ENCODE measurements around the gene TRAPPC10.

TRAPPC10 gene

GRCh38 chr21:44084496-44085241, 72.6 kb downstream of the TRAPPC10 start:
- Histone ChIP-seq H3K9me3 (ENCODE audit: insufficient read depth, low read length) (no peaks in the 10 kb centered on the region), H3K36me3 (ENCODE audit: insufficient read depth, insufficient read length, low read length) (peaks cover 99% of the 10 kb centered on the region), H3K4me1 (ENCODE audit: insufficient read depth, insufficient read length) (no peaks in the 10 kb centered on the region), H3K4me3 (ENCODE audit: insufficient read length, low read depth) (no peak overlapping the region), H3K27me3 (ENCODE audit: insufficient read depth, insufficient read length) (no peaks in the 10 kb centered on the region), H3K9ac (ENCODE audit: insufficient read length, low read depth) (no peak overlapping the region)
- DNase-seq (ENCODE audit: low read depth, low spot score) = no peak
- TF ChIP-seq SUZ12 (IDR thresholded peaks at IDR 0.05; ENCODE audit: extremely low read depth, insufficient read depth, insufficient read length) (no peak), ZNF274 (IDR thresholded peaks at IDR 0.05; ENCODE audit: low read depth, low read length) (no peak), YY1 (IDR thresholded peaks at IDR 0.05; ENCODE audit: insufficient read depth, insufficient read length) (no peak)

- H3K36me3 ChIP-seq (ENCODE audit: insufficient read depth, insufficient read length, low read length) = peaks cover 99% of the 10 kb centered on the region
- no peaks in the 10 kb centered on the region for H3K9me3 ChIP-seq (ENCODE audit: insufficient read depth, low read length)
- TF ChIP-seq SUZ12 (IDR thresholded peaks at IDR 0.05; ENCODE audit: extremely low read depth, insufficient read depth, insufficient read length) (no peak), ZNF274 (IDR thresholded peaks at IDR 0.05; ENCODE audit: low read depth, low read length) (no peak), YY1 (IDR thresholded peaks at IDR 0.05; ENCODE audit: insufficient read depth, insufficient read length) (no peak)
- no peaks in the 10 kb centered on the region for H3K27me3 ChIP-seq (ENCODE audit: insufficient read depth, insufficient read length)
- no peak overlapping the region for H3K9ac ChIP-seq (ENCODE audit: insufficient read length, low read depth)
- no peaks in the 10 kb centered on the region for H3K4me1 ChIP-seq (ENCODE audit: insufficient read depth, insufficient read length)
- no peak overlapping the region for H3K4me3 ChIP-seq (ENCODE audit: insufficient read length, low read depth)
- DNase-seq (ENCODE audit: low read depth, low spot score) = no peak
Measured at GRCh38 chr21:44085491-44086321, 73.6 kb downstream of the TRAPPC10 start.

GRCh38 chr21:44086636-44087425, 74.7 kb downstream of the TRAPPC10 start:
- no peak for DNase-seq (ENCODE audit: low read depth, low spot score)
- Histone ChIP-seq H3K9me3 (ENCODE audit: insufficient read depth, low read length) (no peaks in the 10 kb centered on the region), H3K4me1 (ENCODE audit: insufficient read depth, insufficient read length) (no peaks in the 10 kb centered on the region), H3K36me3 (ENCODE audit: insufficient read depth, insufficient read length, low read length) (peaks cover 94% of the 10 kb centered on the region), H3K9ac (ENCODE audit: insufficient read length, low read depth) (no peak overlapping the region), H3K4me3 (ENCODE audit: insufficient read length, low read depth) (no peak overlapping the region), H3K27me3 (ENCODE audit: insufficient read depth, insufficient read length) (no peaks in the 10 kb centered on the region)
- TF ChIP-seq ZNF274 (IDR thresholded peaks at IDR 0.05; ENCODE audit: low read depth, low read length) (no peak), YY1 (IDR thresholded peaks at IDR 0.05; ENCODE audit: insufficient read depth, insufficient read length) (no peak), SUZ12 (IDR thresholded peaks at IDR 0.05; ENCODE audit: extremely low read depth, insufficient read depth, insufficient read length) (no peak)

GRCh38 chr21:44087426-44088400, 75.6 kb downstream of the TRAPPC10 start:
- H3K36me3 ChIP-seq (ENCODE audit: insufficient read depth, insufficient read length, low read length) = peaks cover 94% of the 10 kb centered on the region

GRCh38 chr21:44088401-44088780, 76.3 kb downstream of the TRAPPC10 start:
- H3K36me3 ChIP-seq (ENCODE audit: insufficient read depth, insufficient read length, low read length) = peaks cover 94% of the 10 kb centered on the region
- H3K9me3 ChIP-seq (ENCODE audit: insufficient read depth, low read length) = no peaks in the 10 kb centered on the region
- no peak overlapping the region for H3K4me3 ChIP-seq (ENCODE audit: insufficient read length, low read depth)
- no peak for DNase-seq (ENCODE audit: low read depth, low spot score)
- H3K4me1 ChIP-seq (ENCODE audit: insufficient read depth, insufficient read length) = no peaks in the 10 kb centered on the region
- no peak for TF ChIP-seq ZNF274 (IDR thresholded peaks at IDR 0.05; ENCODE audit: low read depth, low read length)
- no peak for TF ChIP-seq YY1 (IDR thresholded peaks at IDR 0.05; ENCODE audit: insufficient read depth, insufficient read length)
- no peak for TF ChIP-seq SUZ12 (IDR thresholded peaks at IDR 0.05; ENCODE audit: extremely low read depth, insufficient read depth, insufficient read length)
- no peak overlapping the region for H3K9ac ChIP-seq (ENCODE audit: insufficient read length, low read depth)
- H3K27me3 ChIP-seq (ENCODE audit: insufficient read depth, insufficient read length) = no peaks in the 10 kb centered on the region

More at GRCh38 chr21:44087426-44088400, 75.6 kb downstream of the TRAPPC10 start:
- H3K27me3 ChIP-seq (ENCODE audit: insufficient read depth, insufficient read length) = no peaks in the 10 kb centered on the region
- H3K4me3 ChIP-seq (ENCODE audit: insufficient read length, low read depth) = no peak overlapping the region
- no peak for DNase-seq (ENCODE audit: low read depth, low spot score)
- H3K4me1 ChIP-seq (ENCODE audit: insufficient read depth, insufficient read length) = no peaks in the 10 kb centered on the region
- H3K9ac ChIP-seq (ENCODE audit: insufficient read length, low read depth) = no peak overlapping the region
- H3K9me3 ChIP-seq (ENCODE audit: insufficient read depth, low read length) = no peaks in the 10 kb centered on the region
- no peak for TF ChIP-seq ZNF274 (IDR thresholded peaks at IDR 0.05; ENCODE audit: low read depth, low read length)
- TF ChIP-seq SUZ12 (IDR thresholded peaks at IDR 0.05; ENCODE audit: extremely low read depth, insufficient read depth, insufficient read length) = no peak
- TF ChIP-seq YY1 (IDR thresholded peaks at IDR 0.05; ENCODE audit: insufficient read depth, insufficient read length) = no peak

Data from NT2/D1 (cell line).